K562 (cell line): ENCODE measurements around the gene ITGA7. TPM values are rescaled to one million over a fixed set of nuclear protein-coding genes. Genes with fewer than 3 reads are reported as not detected.
A peak's percentile ranks its signal among the peaks of the same experiment; 100 is the strongest.

ENCODE experiments used
- ATAC-seq: fragments of 200-7000 bp; cut with Tn5 transposase; 3 replicates; pipeline ENCODE4 v1.9.1; 2020; ENCODE audit warnings: moderate library complexity
- BruUV-seq: library from RNA; stranded (reverse); fragments of 400-500 nt; replicated peaks from 2 replicates; lab custom pipeline; 2021; lab: Mats Ljungman, UMichigan
- CTCF ChIA-PET: fragments of 300-600 bp; formaldehyde crosslinking; extraction: SDS; loops from one replicate; lab custom pipeline; 2021; ENCODE audit warnings: low intra/inter-chr PET ratio; lab: Yijun Ruan, JAX
- POLR2A ChIA-PET: fragments of 300-600, 350-650 bp; sonication (Branson Sonifier 250); formaldehyde crosslinking; extraction: SDS; loops from one replicate; lab custom pipeline; 2021; ENCODE audit warnings: antibody characterized with exemption, inconsistent platforms; lab: Yijun Ruan, JAX
- DNase-seq, 4 experiments: peaks; one replicate each; pipeline versions ENCODE4 v3.0.0 to v3.0.0-alpha.2; 2011 to 2018; ENCODE audit warnings: low spot score in 3 of 4, mixed read lengths in 3 of 4; ENCODE audit errors: extremely low read depth in 1 of 4
- FAIRE-seq: peaks from 2 replicates; lab custom pipeline; 2011; peaks lifted over from hg19 to GRCh38; lab: Jason Lieb, UNC
- H2AFZ ChIP-seq: 2 replicates; pipeline ENCODE4 v1.6.0; 2011; ENCODE audit warnings: low read depth, low read length, control low read depth, inconsistent platforms
- H3K27ac ChIP-seq: fragments of 200-600 bp; 3 replicates; pipeline ENCODE4 v1.8.0; 2011; ENCODE audit warnings: low read depth, mild to moderate bottlenecking, control low read depth, inconsistent platforms, low read length, moderate library complexity, mixed read lengths; ENCODE audit errors: extremely low read depth
- H3K27me3 ChIP-seq, 2 experiments: fragments of 300-600 bp in 1 of 2; 2 replicates in 1 of 2; 3 replicates in 1 of 2; pipeline versions ENCODE4 v1.6.0 to v1.8.0; 2011; ENCODE audit warnings: inconsistent platforms in 2 of 2, low read length in 2 of 2, mild to moderate bottlenecking in 1 of 2, mixed read lengths in 1 of 2, moderate library complexity in 1 of 2; ENCODE audit not compliant: control insufficient read depth in 2 of 2, insufficient read depth in 2 of 2
- H3K36me3 ChIP-seq: fragments of 300-600 bp; 3 replicates; pipeline ENCODE4 v1.8.0; 2011; ENCODE audit warnings: mild to moderate bottlenecking, low read length, inconsistent platforms; ENCODE audit not compliant: control insufficient read depth, insufficient read depth
- H3K4me1 ChIP-seq, 2 experiments: fragments of 200-600 bp in 1 of 2; replicated peaks in 1 of 2; 2 replicates in 1 of 2; 3 replicates in 1 of 2; pipeline versions ENCODE4 v1.5.1 to v1.8.0; 2011; ENCODE audit warnings: inconsistent platforms in 2 of 2, low read length in 2 of 2, mild to moderate bottlenecking in 1 of 2, mixed read lengths in 1 of 2, moderate library complexity in 1 of 2; ENCODE audit not compliant: control insufficient read depth in 2 of 2, insufficient read depth in 2 of 2
- H3K4me2 ChIP-seq: 2 replicates; pipeline ENCODE4 v1.6.1; 2011; ENCODE audit warnings: low read length, control low read depth, inconsistent platforms, mixed read lengths; ENCODE audit not compliant: insufficient read depth
- H3K4me3 ChIP-seq: fragments of 200-600 bp; sonication (generic), shearing (Covaris generic); 2 replicates; pipeline ENCODE4 v1.5.1; 2016; ENCODE audit warnings: control low read depth, inconsistent platforms
- H3K79me2 ChIP-seq: fragments of 200-600 bp; 3 replicates; pipeline ENCODE4 v1.8.0; 2011; ENCODE audit warnings: low read length, inconsistent platforms; ENCODE audit not compliant: control insufficient read depth, insufficient read depth
- H3K9ac ChIP-seq, 2 experiments: 2 replicates each; pipeline versions ENCODE4 v1.6.0 to v1.6.1; 2011; ENCODE audit warnings: low read depth in 2 of 2, low read length in 2 of 2, control low read depth in 1 of 2, inconsistent platforms in 1 of 2, mild to moderate bottlenecking in 1 of 2, mixed read lengths in 1 of 2; ENCODE audit not compliant: insufficient read depth in 1 of 2
- H3K9me1 ChIP-seq: one replicate; pipeline ENCODE4 v1.6.0; 2011; ENCODE audit warnings: inconsistent platforms, mild to moderate bottlenecking, low read length, moderate library complexity; ENCODE audit not compliant: control insufficient read depth, insufficient read depth
- H3K9me3 ChIP-seq: replicated peaks from 2 replicates; pipeline ENCODE4 v1.5.1; 2011; ENCODE audit warnings: low read depth, low read length, inconsistent platforms; ENCODE audit not compliant: control insufficient read depth, insufficient read depth
- H4K20me1 ChIP-seq: replicated peaks from 2 replicates; pipeline ENCODE4 v1.6.1; 2011; ENCODE audit warnings: low read length, inconsistent platforms, mixed read lengths; ENCODE audit not compliant: control insufficient read depth, insufficient read depth
- CREBBP ChIP-seq: IDR thresholded peaks from one replicate; pipeline ENCODE4 v1.6.1; 2012; ENCODE audit warnings: low read depth, mild to moderate bottlenecking, control low read depth, inconsistent platforms, low read length
- FOXK2 ChIP-seq, 2 experiments: fragments of 450-650 bp; IDR thresholded peaks in 1 of 2; conservative IDR thresholded peaks in 1 of 2; 2 replicates each; pipeline ENCODE4 v1.6.1; 2016; ENCODE audit warnings: low read depth in 2 of 2, mild to moderate bottlenecking in 1 of 2
- HMG20B ChIP-seq: fragments of 250-450 bp; sonication (Bioruptor Pico); IDR thresholded peaks from 2 replicates; pipeline ENCODE4 v1.5.0; 2021; ENCODE audit warnings: mild to moderate bottlenecking
- KLF1 ChIP-seq: fragments of 450-650 bp; IDR thresholded peaks from 2 replicates; pipeline ENCODE4 v1.6.1; 2016; ENCODE audit warnings: missing genetic modification characterization, missing compliant biosample characterization
- NFATC3 ChIP-seq: fragments of 450-650 bp; IDR thresholded peaks from 2 replicates; pipeline ENCODE4 v1.6.1; 2017; ENCODE audit warnings: mild to moderate bottlenecking
- PHB ChIP-seq: fragments of 250-450 bp; sonication (Bioruptor Pico); IDR thresholded peaks from 2 replicates; pipeline ENCODE4 v1.5.0; 2021
- PHF21A ChIP-seq: fragments of 450-650 bp; IDR thresholded peaks from 2 replicates; pipeline ENCODE4 v1.6.1; 2017; ENCODE audit warnings: low read depth, borderline replicate concordance
- POLR2AphosphoS2 ChIP-seq: IDR thresholded peaks from 2 replicates; pipeline ENCODE4 v1.6.1; 2012; ENCODE audit warnings: low read length, improper control_type of control experiment
- SMC3 ChIP-seq: conservative IDR thresholded peaks from 2 replicates; pipeline ENCODE4 v1.6.1; 2011; ENCODE audit warnings: low read depth, low read length, improper control_type of control experiment; ENCODE audit not compliant: insufficient read depth
- SNIP1 ChIP-seq: fragments of 450-650 bp; IDR thresholded peaks from 2 replicates; pipeline ENCODE4 v1.7.1; 2017; ENCODE audit warnings: low read depth, mild to moderate bottlenecking
- TFAP4 ChIP-seq: sonication (generic); formaldehyde crosslinking; IDR thresholded peaks from 2 replicates; pipeline ENCODE4 v1.8.0; 2022; ENCODE audit warnings: missing genetic modification reagents, mild to moderate bottlenecking, moderate library complexity, borderline replicate concordance
- VEZF1 ChIP-seq: fragments of 200-800 bp; sonication (Bioruptor generic); IDR thresholded peaks from 2 replicates; pipeline ENCODE4 v1.6.1; 2017; ENCODE audit warnings: missing genetic modification characterization, missing compliant biosample characterization
- ZEB2 ChIP-seq: fragments of 450-650 bp; IDR thresholded peaks from 2 replicates; pipeline ENCODE4 v1.6.1; 2016
- ZNF589 ChIP-seq: fragments of 200-800 bp; sonication (Bioruptor generic); IDR thresholded peaks from 2 replicates; pipeline ENCODE4 v1.6.1; 2016; ENCODE audit warnings: low read depth, missing genetic modification characterization, missing compliant biosample characterization
- WGBS: fragments of 100-300 bp; shearing (Covaris generic); methylation state at CpG from one replicate; pipeline ENCODE4 v1.1.6; 2016; ENCODE audit warnings: low coverage, mixed read lengths; ENCODE audit not compliant: insufficient coverage; ENCODE audit errors: missing lambda C conversion rate; 5-methylcytosine and 5-hydroxymethylcytosine counted together
- in situ Hi-C: fragments of 300-500 bp; cut with MboI; formaldehyde crosslinking; loops from 4 replicates; pipeline ENCODE4 v1.15.0; 2018; ENCODE audit warnings: inconsistent platforms, mixed read lengths
- intact Hi-C: fragments of 100-400 bp; cut with micrococcal nuclease; formaldehyde crosslinking; loops from 2 replicates; pipeline ENCODE4 v1.14.2; 2022
- polyA plus RNA-seq, 8 experiments: library from polyadenylated mRNA; depleted of rRNA in 4 of 8; stranded (reverse) in 5 of 8; unstranded in 3 of 8; fragments of >200 nt; fragmentation: Nextera tagmentation in 2 of 8; fragmentation: Illumina TruSeq in 1 of 8; extraction: Ambion mirVana in 2 of 8; extraction: Trizol in 1 of 8; gene quantifications; 2 replicates each; pipeline versions ENCODE4 v1.2.1 to v1.2.3, GENCODE V29; 2011 to 2014; ENCODE audit warnings: inconsistent platforms in 1 of 8, missing spikeins in 1 of 8
- total RNA-seq, 7 experiments: library from RNA; depleted of rRNA in 6 of 7; stranded (reverse); fragments of >200 nt in 6 of 7; fragmentation: Illumina TruSeq in 2 of 7; extraction: Trizol in 2 of 7; gene quantifications; 2 replicates each; pipeline versions ENCODE4 v1.2.1 to v1.2.3, GENCODE V29; 2011 to 2021; ENCODE audit warnings: low replicate concordance in 1 of 7

Gene ITGA7
- total and polyA plus RNA-seq, 9 of the 15 experiments (the other 6 are each of a cell fraction or from before 2014, with no cell fraction given), result 0.11 to 2.3 (median 0.56) TPM; not detected in 1

- TF ChIP-seq VEZF1 (CRISPR knock-in tag) (peak; percentile 75), SMC3 (no peak), HMG20B (CRISPR knock-in tag) (no peak), CREBBP (no peak), ZEB2 (no peak)
Measured at GRCh38 chr12:55745361-55746173, 37.9 kb upstream of the ITGA7 start (continued).

- Histone ChIP-seq H3K9ac (peak overlapping the region; percentile 67 to 98), H3K79me2 (peaks cover 38% of the 10 kb centered on the region), H4K20me1 (no peaks in the 10 kb centered on the region), H3K36me3 (peaks cover 34% of the 10 kb centered on the region; the same call in 2 of the 3 replicates), H3K27ac (peak overlapping the region; percentile 51; the same call in 2 of the 3 replicates), H3K27me3 (no peaks in the 10 kb centered on the region), H3K4me2 (peak overlapping the region; percentile 96), H3K9me1 (no peaks in the 10 kb centered on the region), H3K9me3 (no peaks in the 10 kb centered on the region; the same call in 1 of the 2 replicates), H3K4me1 (peaks cover 33 to 41% of the 10 kb centered on the region in 2 experiments), H2AFZ (peak overlapping the region; percentile 84), H3K4me3 (peak overlapping the region; percentile 86)
- 8% methylated on average over 11 of the region's 11 CpGs for WGBS
- ChIA-PET POLR2A (interaction anchor here (0.8 to 4.5 kb wide), 6 partner anchors 10 to 460 kb away, joined by 3 to 44 read pairs (median 4); partner anchors contain the start of gene CD63), CTCF (no interaction called here)
- peak in 3 of 4 experiments; percentile 38 to 44 (median 42) for DNase-seq
- BruUV-seq, result no TSS peak
- peak; percentile 68 for FAIRE-seq
- in situ Hi-C loops (no loop called here), intact Hi-C loops (loop anchor here (1.0 kb wide), 1 partner anchor 53 kb away; no protein-coding TSS in a partner anchor)
- peak; percentile 4 for ATAC-seq
- peak; percentile 69; the same call in 1 of the 2 replicates for TF ChIP-seq NFATC3
- no peak for TF ChIP-seq KLF1 (tag)
- TF ChIP-seq FOXK2 (conservative IDR thresholded peaks at IDR 0.05 in 1 of 2, IDR thresholded peaks at IDR 0.05 in 1 of 2; ENCODE audit: low read depth in 2 of 2), result no peak
- 0 out of 2 replicates have a peak, but pooled peaks have one; percentile 4 for TF ChIP-seq TFAP4 (CRISPR knock-in tag)
- no peak for TF ChIP-seq PHF21A
- TF ChIP-seq PHB (CRISPR knock-in tag), result no peak
- peak; percentile 8; the same call in 1 of the 2 replicates for TF ChIP-seq SNIP1
- no peak for TF ChIP-seq ZNF589 (CRISPR knock-in tag)
- no peak for TF ChIP-seq POLR2AphosphoS2
Measured at GRCh38 chr12:55744340-55745030, 36.8 kb upstream of the ITGA7 start.
